Left ventricle myocardium inferior (tissue), 1 donor: Measurements from ENCODE around the gene ETS2. TPM values are rescaled to one million over a fixed set of nuclear protein-coding genes. Genes with fewer than 3 reads are reported as not detected.
A peak's percentile ranks its signal among the peaks of the same experiment; 100 is the strongest.

Source experiments
- DNase-seq: peaks from one replicate; pipeline ENCODE4 v3.0.0-alpha.2; 2020
- H3K27ac ChIP-seq: fragments of 200-600 bp; replicated peaks from 2 replicates; pipeline ENCODE4 v1.8.0; 2021
- H3K27me3 ChIP-seq: fragments of 200-600 bp; 2 replicates; pipeline ENCODE4 v1.8.0; 2021; ENCODE audit warnings: low read depth
- H3K36me3 ChIP-seq: fragments of 200-600 bp; 2 replicates; pipeline ENCODE4 v1.8.0; 2021
- H3K4me1 ChIP-seq: fragments of 200-600 bp; 2 replicates; pipeline ENCODE4 v1.8.0; 2021
- H3K4me3 ChIP-seq: fragments of 200-600 bp; 2 replicates; pipeline ENCODE4 v1.8.0; 2021; ENCODE audit warnings: mild to moderate bottlenecking, moderate library complexity
- H3K9me3 ChIP-seq: fragments of 200-600 bp; replicated peaks from 2 replicates; pipeline ENCODE4 v1.8.0; 2021
- intact Hi-C: fragments of 100-400 bp; cut with micrococcal nuclease; formaldehyde crosslinking; loops from one replicate; pipeline ENCODE4 v1.11.0; 2022
- total RNA-seq: library from RNA; stranded (reverse); fragmentation: NEBNext Ultra II Directional; extraction: Animal tissue kit (Norgen Biotek cat#: 25700); gene quantifications from one replicate; pipeline ENCODE4 v1.2.1, GENCODE V29; 2021
- TF ChIP-seq, protein P1 (sequence below): fragments of 200-600 bp; IDR thresholded peaks from 2 replicates; pipeline ENCODE4 v1.8.0; 2021; ENCODE audit warnings: antibody characterized with exemption, mild to moderate bottlenecking, borderline replicate concordance
- donor health status: DM: no; HTN: yes; CAD: no; lungs with severe emphysema.

The ETS2 gene
- total RNA-seq, 1 donor from 2014 or later, result 40.9 TPM

- DNase-seq, result no peak
- intact Hi-C loops, result no loop called here
- Histone ChIP-seq H3K27me3 (no peaks in the 10 kb centered on the region), H3K4me3 (no peak overlapping the region), H3K4me1 (peaks cover 17% of the 10 kb centered on the region), H3K9me3 (no peaks in the 10 kb centered on the region), H3K36me3 (no peaks in the 10 kb centered on the region), H3K27ac (no peak overlapping the region)
- TF ChIP-seq, protein P1, sequence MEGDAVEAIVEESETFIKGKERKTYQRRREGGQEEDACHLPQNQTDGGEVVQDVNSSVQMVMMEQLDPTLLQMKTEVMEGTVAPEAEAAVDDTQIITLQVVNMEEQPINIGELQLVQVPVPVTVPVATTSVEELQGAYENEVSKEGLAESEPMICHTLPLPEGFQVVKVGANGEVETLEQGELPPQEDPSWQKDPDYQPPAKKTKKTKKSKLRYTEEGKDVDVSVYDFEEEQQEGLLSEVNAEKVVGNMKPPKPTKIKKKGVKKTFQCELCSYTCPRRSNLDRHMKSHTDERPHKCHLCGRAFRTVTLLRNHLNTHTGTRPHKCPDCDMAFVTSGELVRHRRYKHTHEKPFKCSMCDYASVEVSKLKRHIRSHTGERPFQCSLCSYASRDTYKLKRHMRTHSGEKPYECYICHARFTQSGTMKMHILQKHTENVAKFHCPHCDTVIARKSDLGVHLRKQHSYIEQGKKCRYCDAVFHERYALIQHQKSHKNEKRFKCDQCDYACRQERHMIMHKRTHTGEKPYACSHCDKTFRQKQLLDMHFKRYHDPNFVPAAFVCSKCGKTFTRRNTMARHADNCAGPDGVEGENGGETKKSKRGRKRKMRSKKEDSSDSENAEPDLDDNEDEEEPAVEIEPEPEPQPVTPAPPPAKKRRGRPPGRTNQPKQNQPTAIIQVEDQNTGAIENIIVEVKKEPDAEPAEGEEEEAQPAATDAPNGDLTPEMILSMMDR, result no peak
These were observed 45.0 kb upstream of the ETS2 start for GRCh38 chr21:38760762-38761155.

DNA sequence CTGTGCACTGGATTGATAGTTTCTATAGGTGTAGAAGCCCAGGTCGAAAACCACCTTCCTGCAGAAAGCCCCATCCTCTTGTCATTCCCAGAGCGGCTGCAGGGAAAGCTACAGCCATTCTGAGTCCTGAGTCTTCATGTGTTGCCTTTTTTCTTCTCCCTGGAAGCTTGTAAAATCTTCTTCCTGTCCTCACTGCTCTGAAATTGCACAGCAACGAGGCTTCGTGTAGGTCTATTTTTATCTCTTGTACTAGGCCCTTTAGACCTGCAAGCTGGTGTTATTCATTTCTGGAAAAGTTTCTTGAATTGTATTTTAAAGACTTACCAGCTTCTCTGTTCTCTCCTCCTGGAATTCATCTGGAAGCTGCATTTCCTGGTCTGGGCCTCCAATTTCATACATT lies 44.2 kb upstream of the ETS2 start:
- intact Hi-C loops, result no loop called here
- H3K36me3 ChIP-seq, result no peaks in the 10 kb centered on the region
- H3K27ac ChIP-seq, result peak overlapping the region; percentile 11
- no peak for DNase-seq
- peaks cover 9% of the 10 kb centered on the region for H3K4me1 ChIP-seq
- TF ChIP-seq, protein P1, result no peak
- no peaks in the 10 kb centered on the region for H3K27me3 ChIP-seq
- H3K4me3 ChIP-seq, result no peak overlapping the region
- no peaks in the 10 kb centered on the region for H3K9me3 ChIP-seq

DNA sequence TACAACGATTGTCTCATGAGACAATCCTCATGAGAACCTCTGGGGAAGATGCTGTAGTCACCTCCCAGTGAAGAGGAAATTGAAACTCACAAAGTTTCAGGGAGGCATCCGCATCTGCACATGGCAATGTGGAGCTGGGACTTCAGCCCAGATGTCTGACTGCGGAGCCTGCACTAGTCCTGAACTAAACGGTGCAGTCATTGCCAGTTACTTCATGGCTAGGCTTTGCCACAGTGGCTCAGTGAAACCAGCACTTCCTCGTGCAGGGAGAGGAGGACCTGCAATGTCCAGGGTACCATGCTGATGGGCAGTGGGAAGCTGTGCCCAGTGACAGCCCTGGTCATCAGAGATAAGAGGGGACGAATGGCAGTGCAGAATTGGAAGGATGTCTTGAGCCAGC lies 40.7 kb upstream of the ETS2 start:
- DNase-seq, result no peak
- TF ChIP-seq, protein P1, result no peak
- H3K36me3 ChIP-seq, result no peaks in the 10 kb centered on the region
- H3K4me1 ChIP-seq, result peaks cover 7% of the 10 kb centered on the region
- H3K4me3 ChIP-seq, result no peak overlapping the region
- no peaks in the 10 kb centered on the region for H3K27me3 ChIP-seq
- H3K9me3 ChIP-seq, result no peaks in the 10 kb centered on the region
- no peak overlapping the region for H3K27ac ChIP-seq
- intact Hi-C loops, result no loop called here

DNA sequence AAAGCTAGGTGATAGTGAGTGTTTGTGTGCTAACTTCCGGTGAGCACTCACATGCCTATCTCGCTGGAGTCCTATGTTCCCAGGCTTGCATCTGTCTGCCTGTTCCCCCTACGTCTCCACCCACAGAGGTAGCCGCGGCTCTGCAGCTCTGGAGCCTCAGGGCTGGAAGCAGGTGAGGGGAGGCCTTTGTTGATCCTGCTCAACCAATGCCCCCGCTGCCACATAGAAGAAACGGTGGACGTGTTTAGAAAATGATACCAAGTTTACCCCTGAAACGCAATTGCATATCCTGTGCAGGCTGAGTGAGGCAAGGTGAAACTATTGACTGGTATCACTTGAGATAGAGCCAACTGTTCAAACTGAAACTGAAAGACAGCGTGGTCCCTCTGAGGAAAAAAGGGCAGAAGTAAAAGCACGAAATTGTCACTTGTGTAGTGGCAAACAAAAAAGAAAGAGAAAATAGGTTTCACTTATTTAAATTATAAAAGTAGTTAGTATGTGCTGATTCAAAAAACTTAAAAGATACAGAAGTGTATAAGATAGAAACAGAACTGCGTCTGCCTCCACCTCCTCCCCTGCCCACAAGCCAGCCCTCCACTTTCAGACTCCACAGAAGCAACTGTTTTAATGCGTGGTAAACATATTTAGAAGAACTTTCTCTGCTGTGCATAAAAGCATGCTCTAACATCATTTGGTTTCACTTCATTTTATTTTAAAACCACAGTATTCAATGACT lies 38.6 kb upstream of the ETS2 start:
- no peaks in the 10 kb centered on the region for H3K36me3 ChIP-seq
- intact Hi-C loops, result no loop called here
- H3K4me3 ChIP-seq, result peak overlapping the region; percentile 50
- H3K4me1 ChIP-seq, result no peaks in the 10 kb centered on the region
- no peaks in the 10 kb centered on the region for H3K9me3 ChIP-seq
- DNase-seq, result no peak
- H3K27me3 ChIP-seq, result no peaks in the 10 kb centered on the region
- TF ChIP-seq, protein P1, result no peak
- peak overlapping the region; percentile 1 for H3K27ac ChIP-seq

DNA sequence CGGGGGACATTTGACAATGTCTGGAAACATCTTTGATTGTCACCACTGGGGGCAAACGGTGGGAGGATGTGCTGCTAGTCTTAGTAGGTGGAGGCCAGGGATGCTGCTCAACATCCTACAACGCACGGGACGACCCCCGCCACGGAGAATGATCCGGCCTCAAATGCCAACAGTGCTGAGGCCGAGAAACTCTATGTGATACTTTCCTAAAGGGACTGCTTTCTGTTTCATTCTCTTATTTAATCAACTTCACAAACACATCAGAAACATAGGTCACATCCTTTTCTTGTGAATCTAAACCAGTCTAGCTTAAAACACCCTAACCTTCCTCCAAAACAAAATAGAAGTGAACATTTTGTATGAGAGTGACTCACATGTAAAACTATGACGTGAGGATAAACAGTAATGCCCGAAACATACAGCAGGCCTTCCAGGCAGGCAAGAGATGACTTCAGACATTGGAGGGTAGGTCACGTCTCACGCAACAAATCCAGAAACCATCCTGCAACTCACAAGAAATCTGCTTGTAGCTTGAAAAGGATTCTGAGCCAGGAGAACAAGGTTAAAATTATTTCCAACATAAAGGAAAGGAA lies 37.2 kb upstream of the ETS2 start:
- DNase-seq, result no peak
- Histone ChIP-seq H3K36me3 (no peaks in the 10 kb centered on the region), H3K27ac (no peak overlapping the region), H3K4me3 (no peak overlapping the region), H3K27me3 (no peaks in the 10 kb centered on the region), H3K9me3 (no peaks in the 10 kb centered on the region), H3K4me1 (peaks cover 4% of the 10 kb centered on the region)
- intact Hi-C loops, result no loop called here
- TF ChIP-seq, protein P1, result no peak
